HG03432 (cell line): ENCODE results near the gene DGLUCY.
A peak's percentile ranks its signal among the peaks of the same experiment; 100 is the strongest.
"Not testable (repeated sequence)": the region's sequence is repeated elsewhere in the genome, so short reads cannot be mapped to it uniquely, and the experiment has no call there.

Source experiments
- ATAC-seq: cut with Tn5 transposase; IDR thresholded peaks from one replicate; pipeline ENCODE4 v1.9.1; 2021; ENCODE audit warnings: mild to moderate bottlenecking, moderate library complexity; ENCODE audit not compliant: unreplicated experiment

The DGLUCY gene

GRCh38 chr14:91231446-91231845, 117.6 kb downstream of the DGLUCY start:
- no peak for ATAC-seq

DNA sequence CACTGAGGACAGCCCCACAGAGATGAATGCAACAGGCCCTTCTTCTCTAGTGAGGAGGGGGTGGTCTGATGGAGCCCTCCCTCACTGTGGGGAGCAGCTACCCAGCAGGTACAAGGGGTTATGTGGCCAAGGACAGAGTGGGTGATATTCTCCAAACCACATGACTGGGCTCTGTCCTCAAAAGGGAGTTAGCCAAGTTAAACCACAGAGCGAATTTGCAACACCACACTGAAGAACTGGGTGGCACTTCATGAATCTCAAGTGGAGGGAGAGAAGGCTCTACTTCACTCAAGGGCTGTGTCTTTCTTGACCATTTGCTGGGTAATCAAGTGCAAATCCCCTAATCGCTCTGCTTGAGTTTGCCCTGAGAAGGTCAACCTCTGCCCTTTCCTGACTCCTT, 118.2 kb downstream of the DGLUCY start:
- ATAC-seq, result no peak

DNA sequence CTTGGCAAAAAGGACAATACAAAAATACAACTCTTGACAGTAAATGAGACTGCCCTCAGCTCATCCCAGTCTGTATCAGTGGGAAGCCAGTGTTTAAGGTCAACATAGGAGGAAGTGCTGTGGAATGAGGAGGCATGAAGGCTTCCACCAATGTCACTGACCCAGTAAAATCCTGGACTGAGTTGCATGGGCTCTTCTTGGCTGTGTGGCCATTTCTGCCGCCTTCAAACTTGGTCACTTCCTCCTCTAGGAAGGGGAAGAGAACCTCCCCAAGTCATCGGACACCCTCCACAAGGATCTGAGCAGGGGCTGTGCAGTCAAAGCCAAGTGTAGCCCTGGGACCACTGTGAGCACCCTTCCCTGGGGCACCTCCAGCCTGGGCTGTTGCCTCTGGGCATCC, 118.7 kb downstream of the DGLUCY start:
- ATAC-seq, result no peak

- no peak for ATAC-seq
Measured at GRCh38 chr14:91233936-91234790, 120.3 kb downstream of the DGLUCY start.

DNA sequence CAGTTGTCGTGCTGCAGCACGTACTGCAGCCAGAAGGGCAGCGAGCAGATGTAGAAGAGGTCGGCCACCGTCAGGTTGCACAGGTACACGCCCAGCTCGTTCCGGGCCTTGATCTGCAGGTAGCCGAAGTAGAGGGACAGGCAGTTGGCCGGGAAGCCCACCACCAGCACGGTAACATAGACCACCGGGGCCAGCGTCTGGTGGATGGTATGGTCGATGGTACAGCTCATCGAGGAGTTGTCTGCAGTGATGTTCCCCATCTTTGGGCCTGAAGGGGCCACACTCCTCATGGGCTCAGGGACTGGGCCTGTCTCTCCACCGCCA, 120.9 kb downstream of the DGLUCY start:
- ATAC-seq, result no peak

- ATAC-seq, result no peak
Measured at GRCh38 chr14:91235841-91236240, 122.0 kb downstream of the DGLUCY start.

GRCh38 chr14:91237219-91237618, 123.3 kb downstream of the DGLUCY start:
- ATAC-seq, result no peak

GRCh38 chr14:91238085-91238484, 124.2 kb downstream of the DGLUCY start:
- ATAC-seq, result no peak

DNA sequence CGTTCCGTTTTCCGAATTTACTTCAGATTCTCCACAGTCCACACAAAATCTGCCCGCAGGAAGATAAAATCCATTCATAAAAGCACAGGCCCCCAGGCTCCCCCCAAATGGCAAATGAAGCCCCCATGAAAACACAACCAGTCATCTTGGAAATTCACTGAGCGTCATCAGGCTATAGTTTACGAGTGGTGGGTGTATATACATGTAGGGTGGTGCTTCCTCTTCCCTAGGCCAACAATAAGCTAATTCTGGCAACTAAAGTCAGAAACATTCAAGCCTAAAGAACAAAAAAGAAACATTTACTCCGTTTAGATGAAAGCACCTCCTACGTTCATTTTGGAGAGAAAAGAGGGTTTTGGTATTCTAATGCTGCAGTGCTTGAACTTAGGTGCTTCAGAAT, 124.8 kb downstream of the DGLUCY start:
- ATAC-seq, result no peak

DNA sequence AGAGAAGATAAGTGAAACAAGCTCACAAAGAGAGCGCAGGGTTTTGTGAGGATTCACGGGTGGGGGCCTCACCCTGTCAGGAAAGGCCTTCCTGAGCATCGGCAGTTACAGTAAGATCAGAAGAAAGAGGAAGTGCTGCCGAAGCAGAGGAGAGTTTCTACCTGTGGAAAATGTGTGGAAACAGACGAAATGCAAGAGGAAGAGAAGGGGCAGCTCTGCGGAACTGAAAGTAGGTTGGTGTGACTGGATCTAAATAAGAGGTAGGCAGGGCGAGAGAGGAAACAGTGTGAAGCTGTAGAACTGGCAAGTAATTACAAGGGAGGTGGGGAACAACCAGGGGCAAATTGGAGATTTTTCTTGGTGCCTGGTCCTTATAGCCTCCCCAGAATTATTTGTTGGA, 128.0 kb downstream of the DGLUCY start:
- ATAC-seq, result peak; percentile 69

DNA sequence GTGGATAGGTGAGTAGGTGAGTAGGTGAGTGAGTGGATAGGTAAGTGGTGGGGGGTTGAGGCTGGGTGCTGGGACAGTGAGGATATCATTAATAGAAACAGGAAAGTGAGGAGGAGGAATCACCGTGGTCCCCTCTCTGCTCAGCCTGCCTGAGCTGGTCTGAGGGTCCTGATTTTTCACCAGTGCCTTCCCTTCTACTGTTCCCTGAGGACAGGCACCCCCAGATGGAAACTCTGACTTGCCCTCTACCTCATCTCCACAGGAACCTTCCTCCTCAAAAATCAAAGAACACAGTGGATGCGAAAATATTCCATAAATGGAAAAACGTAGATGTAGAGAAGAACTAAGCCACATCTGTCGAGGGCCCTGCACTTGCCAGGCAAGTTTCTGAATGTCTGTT, 128.8 kb downstream of the DGLUCY start:
- ATAC-seq, result no peak

- peak; percentile 2 for ATAC-seq
Measured at GRCh38 chr14:91243074-91243471, 129.2 kb downstream of the DGLUCY start.

DNA sequence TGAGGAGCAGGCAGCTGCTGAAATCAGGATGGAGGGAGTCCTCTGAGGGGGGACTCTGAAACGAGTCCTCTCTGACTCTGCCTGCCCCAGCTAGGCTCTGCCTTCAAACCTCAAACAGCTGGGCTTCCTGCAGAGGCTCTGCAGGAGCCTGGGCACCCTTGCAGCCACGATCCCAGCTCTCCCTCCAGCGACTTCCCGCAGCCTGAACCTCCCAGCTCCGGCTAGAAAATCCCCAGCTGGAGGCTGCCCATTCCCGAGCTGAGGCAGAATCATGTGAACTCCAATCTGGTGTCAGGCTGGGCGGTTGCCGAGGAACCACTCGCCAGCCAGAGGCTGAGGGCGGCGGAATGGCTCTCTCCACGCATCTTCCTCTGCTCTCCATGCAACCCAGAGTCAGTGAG, 130.6 kb downstream of the DGLUCY start, which contains the start of gene GPR68:
Gene GPR68 (minus strand): TSS at position 204 of the 401 bp plus-strand sequence. CDS start 9,654 bp downstream, outside the sequence.
- ATAC-seq, result no peak

DNA sequence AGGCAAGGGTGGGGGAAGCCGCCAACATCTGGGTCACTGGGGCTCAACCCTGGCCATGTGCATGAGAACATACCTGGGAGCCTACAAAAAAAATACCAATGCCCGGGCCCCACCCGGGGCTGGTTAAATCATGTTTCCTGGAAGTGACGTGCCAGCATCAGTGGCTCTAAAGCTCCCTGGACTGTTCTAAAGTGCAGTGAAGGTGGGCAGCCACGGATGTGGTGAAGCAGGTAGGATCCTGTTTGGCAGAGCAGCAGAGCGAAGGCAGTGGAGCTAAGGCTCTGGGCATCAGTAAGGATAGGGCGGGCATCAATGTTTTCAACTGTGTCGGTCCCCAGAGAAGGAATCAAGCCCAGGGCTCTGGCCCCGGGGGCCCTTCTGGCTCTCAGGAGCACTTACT, 131.2 kb downstream of the DGLUCY start:
- no peak for ATAC-seq

DNA sequence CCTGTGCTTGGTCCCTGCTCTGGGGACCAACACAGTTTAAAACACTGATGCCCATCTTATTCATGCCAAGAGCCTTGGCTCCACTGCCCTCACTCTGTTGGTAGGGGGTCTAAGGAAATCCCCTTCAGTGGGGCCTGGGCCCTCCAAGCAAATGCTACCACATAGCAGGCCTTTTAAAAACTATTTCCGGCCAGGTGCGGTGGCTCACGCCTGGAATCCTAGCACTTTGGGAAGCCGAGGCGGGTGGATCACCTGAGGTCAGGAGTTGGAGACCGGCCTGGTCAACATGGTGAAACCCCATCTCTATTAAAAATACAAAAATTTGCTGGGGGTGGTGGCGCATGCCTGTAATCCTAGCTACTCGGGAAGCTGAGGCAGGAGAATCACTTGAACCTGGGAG, 131.7 kb downstream of the DGLUCY start:
- ATAC-seq, result not testable (repeated sequence)

GRCh38 chr14:91246051-91246852, 132.4 kb downstream of the DGLUCY start:
- ATAC-seq, result no peak

DNA sequence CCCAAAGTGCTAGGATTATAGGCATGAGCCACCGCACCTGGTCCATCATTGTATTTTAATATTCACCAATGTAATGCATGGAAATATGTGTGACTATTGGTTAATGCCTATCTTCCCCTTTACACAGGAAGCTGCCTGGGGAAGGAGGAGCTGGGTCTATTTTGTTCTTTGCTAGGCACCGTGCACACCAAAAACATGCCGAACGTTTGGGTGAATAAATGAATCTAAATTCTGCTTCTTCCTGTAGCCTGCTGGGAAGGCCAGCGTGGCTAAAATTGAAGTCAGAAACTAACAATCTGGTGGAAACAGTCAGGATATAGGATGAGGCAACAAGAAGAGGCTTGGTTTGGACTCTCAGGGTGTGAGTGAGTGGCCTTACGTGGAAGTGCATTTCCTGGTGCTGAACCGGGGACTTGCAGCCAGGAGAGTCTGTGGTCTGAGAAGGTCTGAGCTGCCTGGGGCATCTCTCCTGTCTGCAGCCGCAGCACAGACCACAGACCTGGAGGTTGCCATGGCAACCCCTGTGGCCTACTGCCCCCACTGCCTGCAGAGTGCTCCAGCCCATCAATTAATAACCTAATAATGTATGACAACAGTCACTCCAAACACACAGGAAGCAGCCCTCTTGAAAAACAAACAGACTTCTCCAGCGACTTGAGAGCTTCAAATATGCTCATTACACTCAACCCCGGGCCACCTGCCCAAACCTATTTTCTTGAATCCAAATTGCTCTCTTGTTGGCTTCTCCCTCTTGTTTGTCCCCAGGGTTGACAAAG, 136.2 kb downstream of the DGLUCY start:
- peak; percentile 90 for ATAC-seq

- no peak for ATAC-seq
Measured at GRCh38 chr14:91250912-91251311, 137.0 kb downstream of the DGLUCY start.

GRCh38 chr14:91252871-91253794, 139.3 kb downstream of the DGLUCY start:
- ATAC-seq, result no peak

DNA sequence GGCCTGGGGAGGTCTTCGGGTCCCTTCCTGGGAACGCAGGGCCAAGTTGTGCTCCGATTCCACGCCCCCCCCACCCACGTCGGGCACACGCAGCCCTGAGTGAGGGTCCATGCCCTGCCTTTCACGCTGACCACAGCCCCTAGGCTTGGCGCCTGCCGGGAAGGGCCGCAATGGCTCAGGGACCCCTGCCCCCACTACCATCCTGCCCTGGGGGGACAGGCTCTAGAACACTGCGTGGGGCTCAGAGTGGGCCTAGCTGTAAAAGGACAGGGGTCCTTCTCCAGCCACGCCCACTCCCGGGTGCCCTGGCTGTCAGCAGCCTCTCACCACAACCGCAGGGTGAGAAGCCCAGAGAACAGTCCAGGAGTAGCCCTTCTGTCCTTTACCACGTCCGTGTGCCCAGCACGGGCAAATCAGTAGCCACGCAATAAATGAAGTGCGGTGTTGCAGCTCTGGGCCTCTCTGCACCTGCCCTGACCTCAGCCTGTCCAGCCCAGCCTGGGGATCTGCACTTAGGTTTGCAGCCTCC, 140.0 kb downstream of the DGLUCY start:
- no peak for ATAC-seq
